ENCODE data around the gene NRP1. TPM values are rescaled to one million over a fixed set of nuclear protein-coding genes. Genes with fewer than 3 reads are reported as not detected.

The NRP1 gene
- total and polyA plus RNA-seq, 2 donors (not counting 3 experiments of a cell fraction or from before 2014, with no cell fraction given): 122 to 306 TPM

DNA sequence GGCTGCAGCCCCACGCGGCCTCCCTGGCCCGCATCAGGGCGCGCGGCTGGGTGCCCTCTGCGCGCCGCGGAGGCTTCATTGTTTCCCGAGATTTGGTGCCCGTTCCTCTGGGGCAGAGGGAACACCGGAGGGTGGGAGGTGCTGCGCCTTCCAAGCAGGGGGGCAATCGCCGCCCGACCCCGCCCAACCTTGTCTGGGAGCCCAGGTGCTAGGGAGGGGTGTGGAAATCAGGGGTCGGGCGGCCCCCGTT, 1.0 kb upstream of the NRP1 start:
- peak overlapping the region; percentile 90 to 100 (median 97) for H3K4me3 ChIP-seq (replicated peaks in 1 of 3; ENCODE audit: insufficient read depth in 1 of 3, low read depth in 1 of 3, low read length in 3 of 3)
- H3K9me1 ChIP-seq (replicated peaks; ENCODE audit: control insufficient read depth, extremely low read depth, insufficient read depth, low read length): no peaks in the 10 kb centered on the region
- H3K27me3 ChIP-seq (ENCODE audit: control insufficient read depth in 2 of 2, insufficient read depth in 2 of 2, low read length in 2 of 2): no peaks in the 10 kb centered on the region
- ChIA-PET POLR2A (no interaction called here), CTCF (interaction anchor here (0.8 to 6.2 kb wide), 14 partner anchors 29 to 1302 kb away, joined by 3 to 61 read pairs (median 3); no protein-coding TSS in a partner anchor)
- H3K36me3 ChIP-seq (ENCODE audit: control insufficient read depth in 2 of 2, extremely low read depth in 1 of 2, insufficient read depth in 2 of 2, low read length in 2 of 2): no peaks in the 10 kb centered on the region
- H3K4me2 ChIP-seq (ENCODE audit: insufficient read depth, low read length): peak overlapping the region; percentile 75
- H3K27ac ChIP-seq (ENCODE audit: insufficient read depth, low read depth, low read length): peak overlapping the region; percentile 61
- no peaks in the 10 kb centered on the region for H4K20me1 ChIP-seq (replicated peaks; ENCODE audit: control insufficient read depth, extremely low read depth, insufficient read depth, low read length)
- peaks cover 61% of the 10 kb centered on the region for H3K79me2 ChIP-seq (ENCODE audit: control insufficient read depth, insufficient read depth, low read length)
- peaks cover 29% of the 10 kb centered on the region for H3K4me1 ChIP-seq (ENCODE audit: control insufficient read depth, extremely low read depth, insufficient read depth, low read length)
- peak overlapping the region; percentile 78 for H3K9ac ChIP-seq (replicated peaks; ENCODE audit: extremely low read depth, insufficient read depth, low read length)
- no peak for TF ChIP-seq GATA2 (IDR thresholded peaks at IDR 0.05; ENCODE audit: insufficient read depth, insufficient read length, low read depth, low read length)
- no peak for TF ChIP-seq POLR2AphosphoS5 (IDR thresholded peaks at IDR 0.05; ENCODE audit: insufficient read depth, low read depth, low read length)
- TF ChIP-seq, protein P1, sequence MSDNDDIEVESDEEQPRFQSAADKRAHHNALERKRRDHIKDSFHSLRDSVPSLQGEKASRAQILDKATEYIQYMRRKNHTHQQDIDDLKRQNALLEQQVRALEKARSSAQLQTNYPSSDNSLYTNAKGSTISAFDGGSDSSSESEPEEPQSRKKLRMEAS (IDR thresholded peaks at IDR 0.05; ENCODE audit: insufficient read depth, insufficient read length): no peak
- no peak for TF ChIP-seq FOS (IDR thresholded peaks at IDR 0.05; ENCODE audit: borderline replicate concordance, insufficient read depth, low read length)
- TF ChIP-seq EZH2 (IDR thresholded peaks at IDR 0.05; ENCODE audit: borderline replicate concordance, low read depth, low read length, severe bottlenecking): no peak
- no peak for TF ChIP-seq JUN (IDR thresholded peaks at IDR 0.05; ENCODE audit: borderline replicate concordance, insufficient read depth, insufficient read length, low read depth)
- TF ChIP-seq, protein P2, sequence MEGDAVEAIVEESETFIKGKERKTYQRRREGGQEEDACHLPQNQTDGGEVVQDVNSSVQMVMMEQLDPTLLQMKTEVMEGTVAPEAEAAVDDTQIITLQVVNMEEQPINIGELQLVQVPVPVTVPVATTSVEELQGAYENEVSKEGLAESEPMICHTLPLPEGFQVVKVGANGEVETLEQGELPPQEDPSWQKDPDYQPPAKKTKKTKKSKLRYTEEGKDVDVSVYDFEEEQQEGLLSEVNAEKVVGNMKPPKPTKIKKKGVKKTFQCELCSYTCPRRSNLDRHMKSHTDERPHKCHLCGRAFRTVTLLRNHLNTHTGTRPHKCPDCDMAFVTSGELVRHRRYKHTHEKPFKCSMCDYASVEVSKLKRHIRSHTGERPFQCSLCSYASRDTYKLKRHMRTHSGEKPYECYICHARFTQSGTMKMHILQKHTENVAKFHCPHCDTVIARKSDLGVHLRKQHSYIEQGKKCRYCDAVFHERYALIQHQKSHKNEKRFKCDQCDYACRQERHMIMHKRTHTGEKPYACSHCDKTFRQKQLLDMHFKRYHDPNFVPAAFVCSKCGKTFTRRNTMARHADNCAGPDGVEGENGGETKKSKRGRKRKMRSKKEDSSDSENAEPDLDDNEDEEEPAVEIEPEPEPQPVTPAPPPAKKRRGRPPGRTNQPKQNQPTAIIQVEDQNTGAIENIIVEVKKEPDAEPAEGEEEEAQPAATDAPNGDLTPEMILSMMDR (IDR thresholded peaks at IDR 0.05; ENCODE audit: extremely low read depth in 1 of 2, insufficient read depth in 1 of 2, low read depth in 1 of 2, low read length in 2 of 2): no peak
- no peak for TF ChIP-seq POLR2A (IDR thresholded peaks at IDR 0.05; ENCODE audit: low read depth, low read length)
- no peak for TF ChIP-seq MYC (IDR thresholded peaks at IDR 0.05; ENCODE audit: low read depth, low read length)
- dilution Hi-C loops (cut with MboI; ENCODE audit: extremely low pct_ligation_motif_present, low sequenced_read_pairs): no loop called here
- DNase-seq (ENCODE audit: low read depth, low spot score): no peak
- FAIRE-seq: no peak
- BruUV-seq (replicated peaks): no TSS peak
- peak overlapping the region; percentile 81 for H2AFZ ChIP-seq (ENCODE audit: low read depth, low read length)
- no peaks in the 10 kb centered on the region for H3K9me3 ChIP-seq (replicated peaks; ENCODE audit: control insufficient read depth, insufficient read depth, low read length)
- intact Hi-C loops (cut with micrococcal nuclease): loop anchor here (10.0 kb wide), 3 partner anchors 329 to 919 kb away; no protein-coding TSS in a partner anchor

Data from endothelial cell of umbilical vein (primary cell).